ENCODE measurements around the gene VAT1L. TPM values are rescaled to one million over a fixed set of nuclear protein-coding genes. Genes with fewer than 3 reads are reported as not detected.

Gene VAT1L
- total RNA-seq, 1 experiment from 2014 or later = 0.10 TPM

- H3K27ac ChIP-seq (ENCODE audit: low read depth, low read length) = no peak overlapping the region
- ATAC-seq (no peak), DNase-seq (ENCODE audit: low read depth, low spot score) (no peak)
- no peaks in the 10 kb centered on the region for H3K9me3 ChIP-seq (ENCODE audit: control insufficient read depth in 1 of 2, insufficient read depth in 1 of 2, low read depth in 1 of 2, low read length in 2 of 2)
- BruUV-seq (replicated peaks) = no TSS peak
- no peaks in the 10 kb centered on the region for H4K20me1 ChIP-seq (ENCODE audit: insufficient read depth)
- H3K4me1 ChIP-seq (ENCODE audit: control insufficient read depth in 1 of 2, insufficient read depth in 2 of 2, low read length in 2 of 2) = no peaks in the 10 kb centered on the region
- H3K79me2 ChIP-seq (ENCODE audit: insufficient read depth, low read length) = no peaks in the 10 kb centered on the region
- ChIA-PET CTCF (no interaction called here), RAD21 (ENCODE audit: low non-redundant PET in 1 of 2, low total read pairs in 2 of 2, uncharacterized antibody in 2 of 2, unreplicated experiment in 2 of 2) (no interaction called here), POLR2A (no interaction called here)
- H3K27me3 ChIP-seq (ENCODE audit: insufficient read depth, low read length) = peaks cover 28% of the 10 kb centered on the region
- no peak overlapping the region for H2AFZ ChIP-seq (ENCODE audit: low read depth, low read length, poor library complexity, severe bottlenecking)
- H3K36me3 ChIP-seq (ENCODE audit: control insufficient read depth in 1 of 2, insufficient read depth in 2 of 2, low read length in 2 of 2) = no peaks in the 10 kb centered on the region
- no peaks in the 10 kb centered on the region for H3K9me2 ChIP-seq (ENCODE audit: insufficient read depth)
- intact Hi-C loops (cut with micrococcal nuclease) = no loop called here
- H3K9ac ChIP-seq (ENCODE audit: low read length) = no peak overlapping the region
- no peak overlapping the region for H3K4me2 ChIP-seq (ENCODE audit: low read length)
- TF ChIP-seq EZH2phosphoT487 (IDR thresholded peaks at IDR 0.05; ENCODE audit: borderline replicate concordance) = no peak
- TF ChIP-seq TCF7L2 (IDR thresholded peaks at IDR 0.05; ENCODE audit: borderline replicate concordance, extremely low read depth, insufficient read depth, insufficient read length) = peak; percentile 12
- H3K4me3 ChIP-seq (replicated peaks in 1 of 2; ENCODE audit: low read depth in 1 of 2, low read length in 2 of 2) = no peak overlapping the region
Measured at GRCh38 chr16:77943801-77944200, 155.4 kb downstream of the VAT1L start.

- TF ChIP-seq EGR1 (IDR thresholded peaks at IDR 0.05; ENCODE audit: low read depth) (no peak), YY1 (IDR thresholded peaks at IDR 0.05; ENCODE audit: extremely low read depth, insufficient replicate concordance, low read depth, low read length) (no peak), EZH2phosphoT487 (IDR thresholded peaks at IDR 0.05; ENCODE audit: borderline replicate concordance) (no peak), CTCF (IDR thresholded peaks at IDR 0.05 in 2 of 3, conservative IDR thresholded peaks at IDR 0.05 in 1 of 3; ENCODE audit: borderline replicate concordance in 1 of 3, insufficient read depth in 1 of 3, low read depth in 2 of 3, low read length in 2 of 3) (no peak), RAD21 (IDR thresholded peaks at IDR 0.05; ENCODE audit: low read depth) (no peak), REST (IDR thresholded peaks at IDR 0.05; ENCODE audit: low read depth) (no peak), CBX3 (IDR thresholded peaks at IDR 0.05; ENCODE audit: low read depth) (no peak), JUND (IDR thresholded peaks at IDR 0.05) (no peak), ELF1 (IDR thresholded peaks at IDR 0.05; ENCODE audit: borderline replicate concordance, low read depth) (no peak), ZNF274 (IDR thresholded peaks at IDR 0.05; ENCODE audit: low read depth, low read length) (no peak), ZFX (IDR thresholded peaks at IDR 0.05) (no peak)
- POLR2A ChIA-PET = no interaction called here
- BruUV-seq (replicated peaks) = no TSS peak
- no peaks in the 10 kb centered on the region for H3K4me1 ChIP-seq (ENCODE audit: control insufficient read depth in 1 of 2, insufficient read depth in 2 of 2, low read length in 2 of 2)
- no peak for ATAC-seq
- no peak overlapping the region for H3K27ac ChIP-seq (ENCODE audit: low read depth, low read length)
- no peaks in the 10 kb centered on the region for H3K36me3 ChIP-seq (ENCODE audit: control insufficient read depth in 1 of 2, insufficient read depth in 2 of 2, low read length in 2 of 2)
- no peak overlapping the region for H3K4me3 ChIP-seq (replicated peaks in 1 of 2; ENCODE audit: low read depth in 1 of 2, low read length in 2 of 2)
- CTCF ChIA-PET = no interaction called here
- RAD21 ChIA-PET (ENCODE audit: low non-redundant PET in 1 of 2, low total read pairs in 2 of 2, uncharacterized antibody in 2 of 2, unreplicated experiment in 2 of 2) = no interaction called here
- no peak overlapping the region for H3K4me2 ChIP-seq (ENCODE audit: low read length)
- no peak for DNase-seq (ENCODE audit: low read depth, low spot score)
- H3K9me3 ChIP-seq (ENCODE audit: control insufficient read depth in 1 of 2, insufficient read depth in 1 of 2, low read depth in 1 of 2, low read length in 2 of 2) = no peaks in the 10 kb centered on the region
- intact Hi-C loops (cut with micrococcal nuclease) = no loop called here
- peaks cover 36% of the 10 kb centered on the region for H3K27me3 ChIP-seq (ENCODE audit: insufficient read depth, low read length)
- H4K20me1 ChIP-seq (ENCODE audit: insufficient read depth) = no peaks in the 10 kb centered on the region
- no peak overlapping the region for H2AFZ ChIP-seq (ENCODE audit: low read depth, low read length, poor library complexity, severe bottlenecking)
- H3K79me2 ChIP-seq (ENCODE audit: insufficient read depth, low read length) = no peaks in the 10 kb centered on the region
- no peak overlapping the region for H3K9ac ChIP-seq (ENCODE audit: low read length)
- H3K9me2 ChIP-seq (ENCODE audit: insufficient read depth) = no peaks in the 10 kb centered on the region
Measured at GRCh38 chr16:77944631-77945030, 156.3 kb downstream of the VAT1L start.
